Esophagus squamous epithelium (tissue), 5 donors: ENCODE measurements around the gene TTC39B. TPM values are rescaled to one million over a fixed set of nuclear protein-coding genes. Genes with fewer than 3 reads are reported as not detected.

ENCODE experiments used
- DNase-seq: peaks from one replicate; lab custom pipeline; 2025; lab: John Stamatoyannopoulos, UW
- H3K27ac ChIP-seq, 4 donors: fragments of 200-600 bp; sonication (generic); one replicate each; pipeline ENCODE4 v1.5.1; 2016 to 2019; ENCODE audit warnings: mild to moderate bottlenecking in 1 of 4
- H3K27me3 ChIP-seq, 4 donors: fragments of 200-600 bp; sonication (generic); 1 replicate in 3 of 4; 2 replicates in 1 of 4; pipeline versions ENCODE4 v1.5.1 to v1.6.0; 2017 to 2021; ENCODE audit warnings: antibody characterized with exemption in 1 of 4
- H3K36me3 ChIP-seq, 3 donors: fragments of 200-600 bp; sonication (generic); one replicate each; pipeline ENCODE4 v1.5.1; 2016 to 2019
- H3K4me1 ChIP-seq, 3 donors: fragments of 200-600 bp; sonication (generic); one replicate each; pipeline ENCODE4 v1.5.1; 2017 to 2019
- H3K4me3 ChIP-seq, 4 donors: fragments of 200-600 bp; sonication (generic); 1 replicate in 3 of 4; 2 replicates in 1 of 4; pipeline ENCODE4 v1.5.1; 2016 to 2019; ENCODE audit warnings: mild to moderate bottlenecking in 2 of 4, moderate library complexity in 1 of 4
- H3K9me3 ChIP-seq, 3 donors: fragments of 200-600 bp; sonication (generic); one replicate each; pipeline ENCODE4 v1.5.1; 2016 to 2019
- POLR2A ChIP-seq, 4 donors: fragments of 450-650 bp; IDR thresholded peaks; one replicate each; pipeline ENCODE4 v1.6.1; 2017; ENCODE audit warnings: antibody characterized with exemption in 4 of 4, mild to moderate bottlenecking in 4 of 4, moderate library complexity in 3 of 4
- WGBS, 2 donors: methylation state at CpG; one replicate each; pipeline ENCODE4 v1.1.5; 2018; 5-methylcytosine and 5-hydroxymethylcytosine counted together
- intact Hi-C: fragments of 100-400 bp; cut with DNase I; formaldehyde crosslinking; loops from one replicate; pipeline ENCODE4 v1.15.0; 2022
- total RNA-seq, 4 donors: library from RNA; depleted of rRNA; stranded (reverse); fragments of >200 nt; gene quantifications; one replicate each; pipeline ENCODE4 v1.1.0, GENCODE V29; 2016
- TF ChIP-seq, protein P1 (sequence below), 6 experiments: fragments of 450-650 bp in 4 of 6; fragments of 200-600 bp in 2 of 6; sonication (generic) in 2 of 6; IDR thresholded peaks; one replicate each; pipeline ENCODE4 v1.5.1; 2016 to 2019; ENCODE audit warnings: antibody characterized with exemption in 6 of 6, mild to moderate bottlenecking in 4 of 6, moderate library complexity in 4 of 6
- donor health status: DM: yes; HTN: yes; CAD: no.

Gene TTC39B
- total RNA-seq, 4 donors from 2014 or later, result 15.8 to 24.3 (median 17.5) TPM

DNA sequence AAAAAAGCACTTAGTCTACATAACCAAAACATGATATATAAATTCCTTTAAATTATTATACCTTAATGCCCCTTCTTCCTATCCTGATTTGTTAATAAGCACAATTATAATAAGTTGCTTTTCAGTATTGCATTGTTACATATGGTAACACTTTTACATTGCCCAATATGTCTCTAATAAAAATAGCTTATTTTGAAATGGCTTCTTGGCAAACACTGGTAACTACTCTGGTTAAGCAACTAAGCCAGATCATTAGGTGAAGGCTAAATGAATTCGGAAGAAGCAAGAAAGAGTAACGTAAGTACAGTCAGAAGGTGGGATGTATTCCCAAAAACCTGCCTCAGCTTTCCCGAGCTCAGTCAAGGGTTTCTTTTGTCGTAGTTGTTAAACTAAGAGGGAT is 85.3 kb downstream of the TTC39B start:
- Histone ChIP-seq H3K4me1 (no peaks in the 10 kb centered on the region), H3K36me3 (peaks cover 0 to 25% (median 6%) of the 10 kb centered on the region in 3 donors), H3K9me3 (no peaks in the 10 kb centered on the region), H3K27me3 (no peaks in the 10 kb centered on the region), H3K4me3 (no peak overlapping the region), H3K27ac (no peak overlapping the region)
- 92 to 98% methylated on average over 4 of the region's 4 CpGs for WGBS, 2 donors
- TF ChIP-seq, protein P1, sequence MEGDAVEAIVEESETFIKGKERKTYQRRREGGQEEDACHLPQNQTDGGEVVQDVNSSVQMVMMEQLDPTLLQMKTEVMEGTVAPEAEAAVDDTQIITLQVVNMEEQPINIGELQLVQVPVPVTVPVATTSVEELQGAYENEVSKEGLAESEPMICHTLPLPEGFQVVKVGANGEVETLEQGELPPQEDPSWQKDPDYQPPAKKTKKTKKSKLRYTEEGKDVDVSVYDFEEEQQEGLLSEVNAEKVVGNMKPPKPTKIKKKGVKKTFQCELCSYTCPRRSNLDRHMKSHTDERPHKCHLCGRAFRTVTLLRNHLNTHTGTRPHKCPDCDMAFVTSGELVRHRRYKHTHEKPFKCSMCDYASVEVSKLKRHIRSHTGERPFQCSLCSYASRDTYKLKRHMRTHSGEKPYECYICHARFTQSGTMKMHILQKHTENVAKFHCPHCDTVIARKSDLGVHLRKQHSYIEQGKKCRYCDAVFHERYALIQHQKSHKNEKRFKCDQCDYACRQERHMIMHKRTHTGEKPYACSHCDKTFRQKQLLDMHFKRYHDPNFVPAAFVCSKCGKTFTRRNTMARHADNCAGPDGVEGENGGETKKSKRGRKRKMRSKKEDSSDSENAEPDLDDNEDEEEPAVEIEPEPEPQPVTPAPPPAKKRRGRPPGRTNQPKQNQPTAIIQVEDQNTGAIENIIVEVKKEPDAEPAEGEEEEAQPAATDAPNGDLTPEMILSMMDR (IDR thresholded peaks at IDR 0.05), result no peak
- no peak for TF ChIP-seq POLR2A (IDR thresholded peaks at IDR 0.05)
- intact Hi-C loops, result no loop called here
- DNase-seq, result no peak

DNA sequence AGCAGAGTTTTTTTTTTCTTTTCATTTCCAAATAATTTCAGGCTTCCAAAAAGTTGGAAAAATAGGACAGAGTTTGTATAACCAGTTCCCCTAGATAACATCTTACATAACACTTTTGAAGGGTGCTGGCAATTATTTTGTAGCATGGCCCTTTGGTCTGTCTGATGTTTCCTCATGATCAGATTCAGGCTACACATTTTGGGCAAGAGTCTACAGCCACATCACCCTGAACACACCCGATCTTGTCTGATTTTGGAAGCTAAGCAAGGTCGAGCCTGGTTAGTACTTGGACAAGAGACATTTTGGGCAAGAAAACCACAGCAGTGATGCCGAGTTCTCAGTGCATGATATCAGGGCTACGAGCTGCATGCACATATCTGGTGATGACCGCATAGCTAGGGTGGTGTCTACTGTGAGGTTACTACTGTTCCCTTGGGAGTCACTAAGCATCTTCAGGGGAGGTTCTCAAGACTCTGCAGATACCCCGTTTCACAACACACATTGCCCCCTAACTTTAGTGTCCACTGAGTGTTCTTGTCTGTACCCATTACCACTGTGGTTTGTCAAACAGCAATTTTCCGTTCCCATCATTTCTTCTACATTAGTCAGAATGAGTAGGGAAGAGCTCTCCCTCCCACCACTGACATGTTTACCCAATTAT is 86.2 kb downstream of the TTC39B start:
- Histone ChIP-seq H3K27ac (no peak overlapping the region), H3K4me1 (no peaks in the 10 kb centered on the region)

DNA sequence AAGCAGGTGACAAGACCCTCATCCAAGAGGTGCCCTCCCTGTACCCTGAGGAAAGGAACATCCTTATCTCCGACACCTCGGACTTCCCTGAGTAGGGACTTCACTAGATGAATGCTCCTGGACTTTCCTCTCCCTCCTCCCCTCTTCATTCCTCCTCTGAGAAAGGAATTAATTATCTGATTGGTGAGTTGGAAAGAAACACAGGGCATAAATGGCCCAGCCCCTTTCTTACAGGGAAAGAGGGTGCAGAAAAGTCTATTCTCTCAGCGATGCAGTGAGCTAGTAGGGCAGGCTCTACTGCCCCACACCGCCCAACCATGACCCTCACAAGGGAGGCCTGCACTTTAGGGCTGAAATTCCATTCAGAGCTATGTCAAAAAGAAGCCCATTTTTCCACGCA is 87.5 kb downstream of the TTC39B start:
- Histone ChIP-seq H3K36me3 (peaks cover 0 to 20% (median 6%) of the 10 kb centered on the region in 3 donors), H3K27me3 (no peaks in the 10 kb centered on the region), H3K4me1 (peaks cover 0 to 3% (median 0%) of the 10 kb centered on the region in 3 donors), H3K27ac (no peak overlapping the region), H3K9me3 (no peaks in the 10 kb centered on the region), H3K4me3 (no peak overlapping the region)
- WGBS, 2 donors, result 88% methylated on average over 4 to 5 of the region's 5 CpGs
- intact Hi-C loops, result loop anchor here (10.0 kb wide), 1 partner anchor 195 kb away; no protein-coding TSS in a partner anchor
- TF ChIP-seq POLR2A (IDR thresholded peaks at IDR 0.05), result no peak
- TF ChIP-seq, protein P1 (IDR thresholded peaks at IDR 0.05), result no peak
- no peak for DNase-seq

More for the DNA sequence above, 86.2 kb downstream of the TTC39B start:
- no peak overlapping the region for H3K4me3 ChIP-seq
- 89 to 97% methylated on average over 7 of the region's 7 CpGs for WGBS, 2 donors
- DNase-seq, result no peak
- intact Hi-C loops, result no loop called here
- peaks cover 0 to 25% (median 6%) of the 10 kb centered on the region in 3 donors for H3K36me3 ChIP-seq
- TF ChIP-seq POLR2A (IDR thresholded peaks at IDR 0.05), result no peak
- TF ChIP-seq, protein P1 (IDR thresholded peaks at IDR 0.05), result no peak
- H3K27me3 ChIP-seq, result no peaks in the 10 kb centered on the region
- H3K9me3 ChIP-seq, result no peaks in the 10 kb centered on the region

DNA sequence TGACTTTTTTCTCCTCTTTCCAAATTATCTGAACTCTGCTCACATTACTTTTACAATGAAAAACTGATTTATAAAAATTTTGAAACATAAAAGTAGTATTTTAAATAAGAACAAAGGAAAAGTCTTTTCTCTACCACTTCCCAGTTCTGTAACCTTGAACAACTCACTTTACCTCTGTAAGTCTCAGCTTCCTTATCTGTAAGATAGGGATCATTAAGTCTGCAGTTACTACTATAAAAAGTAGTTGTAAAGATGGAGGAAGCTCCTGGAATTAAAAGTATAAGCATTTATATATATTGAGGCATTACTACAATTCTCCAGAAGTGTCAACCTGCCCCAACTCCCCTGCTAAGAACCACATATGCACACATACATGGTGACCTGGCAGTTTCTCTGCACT is 88.0 kb downstream of the TTC39B start:
- H3K27me3 ChIP-seq, result no peaks in the 10 kb centered on the region
- H3K27ac ChIP-seq, result no peak overlapping the region
- no peak overlapping the region for H3K4me3 ChIP-seq
- H3K9me3 ChIP-seq, result no peaks in the 10 kb centered on the region
- no peak for TF ChIP-seq POLR2A (IDR thresholded peaks at IDR 0.05)
- TF ChIP-seq, protein P1 (IDR thresholded peaks at IDR 0.05), result no peak
- intact Hi-C loops, result loop anchor here (10.0 kb wide), 1 partner anchor 196 kb away; no protein-coding TSS in a partner anchor
- H3K4me1 ChIP-seq, result peaks cover 0 to 3% (median 0%) of the 10 kb centered on the region in 3 donors
- no peak for DNase-seq
- H3K36me3 ChIP-seq, result peaks cover 0 to 14% (median 1%) of the 10 kb centered on the region in 3 donors

DNA sequence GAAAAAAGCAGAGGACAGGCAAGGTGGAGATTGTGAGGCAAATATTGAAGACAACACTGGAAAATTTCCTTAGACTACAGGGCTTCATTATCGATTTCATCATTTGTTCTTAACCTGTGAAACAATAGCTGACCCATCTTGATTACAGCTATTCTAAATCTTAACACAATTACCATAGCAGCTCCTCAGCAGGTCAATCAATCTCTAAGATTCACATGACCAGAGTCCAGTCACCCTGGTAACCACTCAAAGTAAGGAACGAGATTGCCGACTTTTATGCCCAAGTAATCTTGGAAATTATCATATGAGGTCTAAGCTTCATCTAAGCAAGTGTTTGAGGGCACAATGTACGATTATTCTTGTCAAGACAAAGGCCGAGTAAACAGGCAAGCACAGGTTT is 93.8 kb downstream of the TTC39B start:
- no peak for DNase-seq
- Histone ChIP-seq H3K4me3 (no peak overlapping the region), H3K36me3 (peaks cover 0 to 28% (median 0%) of the 10 kb centered on the region in 3 donors), H3K4me1 (peaks cover 0 to 15% (median 0%) of the 10 kb centered on the region in 3 donors), H3K27me3 (no peaks in the 10 kb centered on the region), H3K27ac (no peak overlapping the region), H3K9me3 (no peaks in the 10 kb centered on the region)
- intact Hi-C loops, result loop anchor here (10.0 kb wide), 1 partner anchor 202 kb away; no protein-coding TSS in a partner anchor
- TF ChIP-seq, protein P1 (IDR thresholded peaks at IDR 0.05), result no peak
- TF ChIP-seq POLR2A (IDR thresholded peaks at IDR 0.05), result no peak
- WGBS, 2 donors, result 58 to 62% methylated on average over 5 of the region's 5 CpGs
